Measurements from ENCODE around the gene ABI2.
"Not testable (repeated sequence)": the region's sequence is repeated elsewhere in the genome, so short reads cannot be mapped to it uniquely, and the experiment has no call there.

Gene ABI2

GRCh38 chr2:203359450-203359849 lies 31.3 kb downstream of the ABI2 start:
- no peaks in the 10 kb centered on the region for H3K4me1 ChIP-seq (ENCODE audit: insufficient read depth, low read length)
- H3K27ac ChIP-seq (ENCODE audit: low read depth, low read length): no peak overlapping the region
- H3K9me3 ChIP-seq (ENCODE audit: insufficient read depth, low read depth, low read length): no peaks in the 10 kb centered on the region
- peaks cover 18% of the 10 kb centered on the region for H3K36me3 ChIP-seq (ENCODE audit: insufficient read depth, low read length)
- no peaks in the 10 kb centered on the region for H3K27me3 ChIP-seq (ENCODE audit: insufficient read depth, low read length)
- no peak overlapping the region for H3K4me3 ChIP-seq (ENCODE audit: low read length)
- 86% methylated on average over 1 of the region's 1 CpG for WGBS
- H3K9ac ChIP-seq (ENCODE audit: low read depth, low read length): no peak overlapping the region

GRCh38 chr2:203360833-203361430 lies 32.7 kb downstream of the ABI2 start:
- no peaks in the 10 kb centered on the region for H3K27me3 ChIP-seq (ENCODE audit: insufficient read depth, low read length)
- H3K4me3 ChIP-seq (ENCODE audit: low read length): no peak overlapping the region
- peaks cover 10% of the 10 kb centered on the region for H3K36me3 ChIP-seq (ENCODE audit: insufficient read depth, low read length)
- H3K4me1 ChIP-seq (ENCODE audit: insufficient read depth, low read length): no peaks in the 10 kb centered on the region
- H3K9ac ChIP-seq (ENCODE audit: low read depth, low read length): no peak overlapping the region
- WGBS: 90% methylated on average over 3 of the region's 3 CpGs
- no peak overlapping the region for H3K27ac ChIP-seq (ENCODE audit: low read depth, low read length)
- H3K9me3 ChIP-seq (ENCODE audit: insufficient read depth, low read depth, low read length): no peaks in the 10 kb centered on the region

DNA sequence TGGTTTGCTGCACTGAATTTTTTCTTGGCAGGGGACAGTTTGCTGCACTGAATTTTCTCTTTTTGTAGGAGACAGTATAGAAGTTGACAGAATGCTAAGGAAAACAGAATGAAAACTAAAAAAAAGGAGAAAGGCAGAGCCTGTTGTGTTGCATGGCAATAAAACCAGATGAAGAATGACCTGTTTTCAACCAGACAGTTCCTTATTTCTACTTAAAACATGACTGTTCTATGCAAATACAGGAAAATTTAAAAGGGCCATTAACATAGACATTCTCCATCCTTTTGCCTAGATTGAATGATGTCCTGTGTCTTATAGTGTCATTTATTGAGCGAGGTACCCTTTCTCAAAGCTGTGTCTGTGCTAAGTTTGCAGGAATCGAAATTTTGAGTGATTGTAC lies 33.3 kb downstream of the ABI2 start:
- no peaks in the 10 kb centered on the region for H3K27me3 ChIP-seq (ENCODE audit: insufficient read depth, low read length)
- no peak overlapping the region for H3K27ac ChIP-seq (ENCODE audit: low read depth, low read length)
- no peak overlapping the region for H3K9ac ChIP-seq (ENCODE audit: low read depth, low read length)
- WGBS: 89% methylated on average over 2 of the region's 2 CpGs
- H3K9me3 ChIP-seq (ENCODE audit: insufficient read depth, low read depth, low read length): no peaks in the 10 kb centered on the region
- no peak overlapping the region for H3K4me3 ChIP-seq (ENCODE audit: low read length)
- peaks cover 15% of the 10 kb centered on the region for H3K36me3 ChIP-seq (ENCODE audit: insufficient read depth, low read length)
- H3K4me1 ChIP-seq (ENCODE audit: insufficient read depth, low read length): no peaks in the 10 kb centered on the region

GRCh38 chr2:203361922-203362321 lies 33.7 kb downstream of the ABI2 start:
- no peak overlapping the region for H3K4me3 ChIP-seq (ENCODE audit: low read length)
- H3K27me3 ChIP-seq (ENCODE audit: insufficient read depth, low read length): no peaks in the 10 kb centered on the region
- no peaks in the 10 kb centered on the region for H3K9me3 ChIP-seq (ENCODE audit: insufficient read depth, low read depth, low read length)
- H3K27ac ChIP-seq (ENCODE audit: low read depth, low read length): no peak overlapping the region
- H3K9ac ChIP-seq (ENCODE audit: low read depth, low read length): no peak overlapping the region
- H3K36me3 ChIP-seq (ENCODE audit: insufficient read depth, low read length): peaks cover 19% of the 10 kb centered on the region
- no peaks in the 10 kb centered on the region for H3K4me1 ChIP-seq (ENCODE audit: insufficient read depth, low read length)

GRCh38 chr2:203366639-203367466 lies 38.7 kb downstream of the ABI2 start:
- H3K4me1 ChIP-seq (ENCODE audit: insufficient read depth, low read length): no peaks in the 10 kb centered on the region
- no peak overlapping the region for H3K27ac ChIP-seq (ENCODE audit: low read depth, low read length)
- H3K4me3 ChIP-seq (ENCODE audit: low read length): no peak overlapping the region
- H3K36me3 ChIP-seq (ENCODE audit: insufficient read depth, low read length): peaks cover 52% of the 10 kb centered on the region
- peaks cover 11% of the 10 kb centered on the region; the same call in 1 of the 2 replicates for H3K9me3 ChIP-seq (ENCODE audit: insufficient read depth, low read depth, low read length)
- no peaks in the 10 kb centered on the region for H3K27me3 ChIP-seq (ENCODE audit: insufficient read depth, low read length)
- H3K9ac ChIP-seq (ENCODE audit: low read depth, low read length): no peak overlapping the region
- WGBS: 92% methylated on average over 5 of the region's 5 CpGs

- 93% methylated on average over 27 of the region's 31 CpGs for WGBS
- Histone ChIP-seq H3K36me3 (ENCODE audit: insufficient read depth, low read length) (peaks cover 57% of the 10 kb centered on the region), H3K9me3 (ENCODE audit: insufficient read depth, low read depth, low read length) (peaks cover 16% of the 10 kb centered on the region; the same call in 1 of the 2 replicates)
- H3K27me3 ChIP-seq (ENCODE audit: insufficient read depth, low read length); H3K9ac ChIP-seq (ENCODE audit: low read depth, low read length); H3K27ac ChIP-seq (ENCODE audit: low read depth, low read length); H3K4me3 ChIP-seq (ENCODE audit: low read length); H3K4me1 ChIP-seq (ENCODE audit: insufficient read depth, low read length): not testable (repeated sequence)
Measured at GRCh38 chr2:203372706-203373105, 44.5 kb downstream of the ABI2 start.

DNA sequence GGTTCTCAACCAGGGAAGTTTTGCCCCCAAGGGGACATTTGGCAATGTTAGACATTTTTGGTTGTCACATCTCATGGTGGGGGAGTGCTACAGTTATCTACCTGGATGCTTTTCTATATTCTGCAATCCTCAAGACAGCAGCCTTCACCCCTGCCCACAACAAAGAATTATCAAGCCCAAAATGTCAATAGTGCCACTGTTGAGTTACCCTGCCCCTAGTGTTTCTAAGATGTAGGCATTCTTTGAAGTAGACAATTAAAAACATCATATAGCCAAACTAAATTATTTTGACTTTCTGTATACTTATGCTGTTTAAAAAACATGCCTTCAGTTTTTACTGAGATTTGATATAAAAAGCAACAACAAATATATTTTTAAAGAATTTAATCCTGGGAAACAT lies 48.0 kb downstream of the ABI2 start:
- Histone ChIP-seq H3K27me3 (ENCODE audit: insufficient read depth, low read length) (no peaks in the 10 kb centered on the region), H3K9me3 (ENCODE audit: insufficient read depth, low read depth, low read length) (peaks cover 10% of the 10 kb centered on the region; the same call in 1 of the 2 replicates), H3K27ac (ENCODE audit: low read depth, low read length) (no peak overlapping the region), H3K9ac (ENCODE audit: low read depth, low read length) (no peak overlapping the region), H3K4me1 (ENCODE audit: insufficient read depth, low read length) (no peaks in the 10 kb centered on the region), H3K4me3 (ENCODE audit: low read length) (no peak overlapping the region), H3K36me3 (ENCODE audit: insufficient read depth, low read length) (peaks cover 33% of the 10 kb centered on the region)

DNA sequence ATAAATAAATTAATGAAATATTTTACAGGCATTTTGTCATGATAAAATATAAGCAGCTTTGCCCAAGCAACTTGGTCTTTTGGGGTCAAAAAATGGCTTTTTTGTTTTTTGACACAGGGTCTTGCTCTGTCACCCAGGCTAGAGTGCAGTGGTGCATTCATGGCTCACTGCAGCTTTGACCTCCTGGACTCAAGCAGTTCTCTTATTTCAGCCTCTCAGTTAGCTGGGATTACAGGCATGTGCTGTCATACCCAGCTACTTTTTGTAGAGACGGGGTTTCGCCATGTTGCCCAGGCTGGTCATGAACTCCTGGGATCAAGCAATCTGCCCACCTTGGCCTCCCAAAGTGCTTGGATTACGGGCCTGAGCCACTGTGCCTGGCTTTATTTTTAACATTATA lies 51.0 kb downstream of the ABI2 start:
- H3K4me1 ChIP-seq (ENCODE audit: insufficient read depth, low read length): no peaks in the 10 kb centered on the region
- H3K27ac ChIP-seq (ENCODE audit: low read depth, low read length): no peak overlapping the region
- WGBS: 97% methylated on average over 3 of the region's 3 CpGs
- H3K27me3 ChIP-seq (ENCODE audit: insufficient read depth, low read length): no peaks in the 10 kb centered on the region
- H3K9me3 ChIP-seq (ENCODE audit: insufficient read depth, low read depth, low read length): no peaks in the 10 kb centered on the region
- H3K36me3 ChIP-seq (ENCODE audit: insufficient read depth, low read length): peaks cover 45% of the 10 kb centered on the region
- H3K4me3 ChIP-seq (ENCODE audit: low read length): no peak overlapping the region
- H3K9ac ChIP-seq (ENCODE audit: low read depth, low read length): no peak overlapping the region

- 100% methylated on average over 1 of the region's 1 CpG for WGBS
- Histone ChIP-seq H3K27ac (ENCODE audit: low read depth, low read length) (no peak overlapping the region), H3K4me3 (ENCODE audit: low read length) (no peak overlapping the region), H3K27me3 (ENCODE audit: insufficient read depth, low read length) (no peaks in the 10 kb centered on the region), H3K36me3 (ENCODE audit: insufficient read depth, low read length) (peaks cover 40% of the 10 kb centered on the region), H3K9me3 (ENCODE audit: insufficient read depth, low read depth, low read length) (no peaks in the 10 kb centered on the region), H3K9ac (ENCODE audit: low read depth, low read length) (no peak overlapping the region), H3K4me1 (ENCODE audit: insufficient read depth, low read length) (no peaks in the 10 kb centered on the region)
Measured at GRCh38 chr2:203383038-203383437, 54.8 kb downstream of the ABI2 start.

DNA sequence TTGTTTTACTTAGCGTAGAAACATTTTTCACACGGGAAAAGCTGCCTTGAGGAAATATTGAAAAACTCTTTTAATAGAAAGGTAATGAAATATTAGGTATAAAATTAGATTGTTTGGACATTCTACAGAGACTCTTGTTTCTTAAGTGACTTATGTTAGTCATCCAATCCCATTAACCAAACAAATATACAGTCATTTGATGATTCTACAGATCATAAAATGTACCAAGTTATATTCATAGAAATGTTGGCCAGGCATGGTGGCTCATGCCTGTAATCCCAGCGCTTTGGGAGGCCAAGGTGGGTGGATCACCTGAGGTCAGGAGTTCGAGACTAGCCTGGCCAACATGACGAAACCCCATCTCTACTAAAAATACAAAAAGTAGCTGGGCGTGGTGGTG lies 60.0 kb downstream of the ABI2 start:
- H3K4me1 ChIP-seq (ENCODE audit: insufficient read depth, low read length); H3K27ac ChIP-seq (ENCODE audit: low read depth, low read length); H3K9me3 ChIP-seq (ENCODE audit: insufficient read depth, low read depth, low read length); H3K27me3 ChIP-seq (ENCODE audit: insufficient read depth, low read length); H3K9ac ChIP-seq (ENCODE audit: low read depth, low read length); H3K4me3 ChIP-seq (ENCODE audit: low read length): not testable (repeated sequence)
- whole genome bisulfite sequencing: 100% methylated on average over 6 of the region's 6 CpGs
- H3K36me3 ChIP-seq (ENCODE audit: insufficient read depth, low read length): peaks cover 51% of the 10 kb centered on the region

GRCh38 chr2:203394519-203395227 lies 66.5 kb downstream of the ABI2 start:
- WGBS: 91% methylated on average over 9 of the region's 9 CpGs
- H3K27me3 ChIP-seq (ENCODE audit: insufficient read depth, low read length): no peaks in the 10 kb centered on the region
- H3K27ac ChIP-seq (ENCODE audit: low read depth, low read length): no peak overlapping the region
- H3K9me3 ChIP-seq (ENCODE audit: insufficient read depth, low read depth, low read length): no peaks in the 10 kb centered on the region
- H3K4me3 ChIP-seq (ENCODE audit: low read length): no peak overlapping the region
- H3K4me1 ChIP-seq (ENCODE audit: insufficient read depth, low read length): peaks cover 10% of the 10 kb centered on the region
- no peak overlapping the region for H3K9ac ChIP-seq (ENCODE audit: low read depth, low read length)
- H3K36me3 ChIP-seq (ENCODE audit: insufficient read depth, low read length): peaks cover 74% of the 10 kb centered on the region

Data from HUES64 (cell line).